Measurements from ENCODE around the gene ERC2.

Gene ERC2

DNA sequence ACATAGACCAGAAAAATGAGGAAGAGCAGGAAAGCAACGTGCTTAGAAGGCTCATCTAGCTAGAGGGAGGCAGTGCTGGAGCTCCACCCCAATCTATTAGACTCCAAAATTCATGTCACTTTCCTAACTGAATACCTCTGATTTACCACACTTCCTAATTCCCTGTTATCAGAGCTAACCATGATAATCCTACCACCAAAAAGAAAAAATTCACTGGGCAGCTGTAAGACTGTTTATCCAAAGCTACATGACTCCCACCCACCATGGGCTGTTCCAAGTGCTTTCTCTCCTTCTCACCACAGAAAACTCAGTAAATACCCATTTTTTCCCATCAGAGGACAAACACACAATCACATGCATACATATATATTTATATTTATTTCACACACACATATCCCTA, 501.7 kb downstream of the ERC2 start:
- no peak for DNase-seq

GRCh38 chr3:55965776-55966175, 502.5 kb downstream of the ERC2 start:
- DNase-seq, result no peak

DNA sequence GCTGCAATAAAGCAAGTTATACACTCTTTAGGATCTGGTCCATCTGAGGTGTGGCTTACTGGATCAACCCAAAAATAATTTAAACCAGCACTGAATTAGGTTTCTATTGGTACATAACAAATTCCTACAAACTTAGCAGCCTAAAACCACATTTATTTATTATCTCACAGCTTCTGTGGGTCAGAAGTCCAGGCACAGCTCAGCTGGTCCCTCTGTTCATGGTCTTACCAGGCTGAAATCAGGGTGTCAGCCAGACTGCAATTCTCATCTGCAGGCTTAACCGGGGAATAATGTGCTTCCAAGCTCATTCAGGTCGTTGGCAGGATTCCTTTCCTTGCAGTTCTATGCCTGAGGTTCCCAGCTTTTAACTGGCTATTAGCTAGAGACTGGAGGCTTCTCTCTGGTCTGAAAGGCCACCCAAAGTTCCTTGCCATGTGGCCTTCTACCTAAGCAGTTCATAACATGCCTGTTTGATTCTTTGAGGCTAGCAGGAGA, 503.7 kb downstream of the ERC2 start:
- DNase-seq, result no peak

DNA sequence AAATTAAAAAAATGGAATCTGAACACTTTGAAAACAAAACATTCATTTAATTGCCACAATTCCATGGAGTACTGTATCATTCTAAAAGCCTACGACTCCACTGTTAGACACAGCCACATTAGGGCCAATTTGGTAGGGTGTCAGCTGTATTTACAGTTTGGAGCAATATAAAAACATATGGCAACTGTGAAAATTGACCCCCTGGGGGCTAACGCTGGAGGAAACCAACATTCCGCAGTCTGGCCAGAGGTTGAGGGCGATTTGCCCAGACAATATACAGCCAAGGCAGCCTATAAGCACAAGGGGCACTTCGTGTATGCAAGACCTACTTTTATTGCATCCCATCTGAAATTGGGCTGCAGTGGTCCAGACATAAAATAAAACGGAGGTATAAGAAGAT, 504.7 kb downstream of the ERC2 start:
- DNase-seq, result no peak

DNA sequence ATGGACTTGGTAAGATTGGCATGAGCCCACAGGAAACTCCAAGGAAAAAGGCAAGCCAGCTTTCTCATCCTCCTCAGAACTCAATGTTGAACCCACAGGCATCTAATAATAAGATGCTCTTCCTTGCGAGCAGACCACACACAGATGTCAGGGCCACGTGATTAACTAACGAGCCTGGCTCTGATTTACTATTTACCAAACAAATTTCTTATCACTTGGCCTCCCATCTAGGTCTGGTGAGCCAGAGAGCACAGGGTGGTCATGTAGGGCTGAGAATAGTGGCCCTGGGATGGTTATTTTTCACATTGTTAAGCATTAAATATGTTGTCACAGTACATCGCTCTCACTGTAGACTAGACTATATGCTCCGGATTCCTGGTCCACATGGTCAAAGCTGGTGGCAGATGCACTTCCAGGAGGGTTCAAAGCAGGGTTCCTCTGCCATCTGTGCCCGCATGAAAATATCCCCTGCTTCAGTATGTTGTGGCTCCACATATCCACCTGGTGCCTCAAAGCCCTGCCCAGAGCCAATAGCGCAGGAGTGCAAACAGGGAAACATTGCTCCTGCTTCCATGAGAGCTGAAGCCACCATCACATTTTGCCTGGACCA, 508.7 kb downstream of the ERC2 start:
- no peak for DNase-seq

DNA sequence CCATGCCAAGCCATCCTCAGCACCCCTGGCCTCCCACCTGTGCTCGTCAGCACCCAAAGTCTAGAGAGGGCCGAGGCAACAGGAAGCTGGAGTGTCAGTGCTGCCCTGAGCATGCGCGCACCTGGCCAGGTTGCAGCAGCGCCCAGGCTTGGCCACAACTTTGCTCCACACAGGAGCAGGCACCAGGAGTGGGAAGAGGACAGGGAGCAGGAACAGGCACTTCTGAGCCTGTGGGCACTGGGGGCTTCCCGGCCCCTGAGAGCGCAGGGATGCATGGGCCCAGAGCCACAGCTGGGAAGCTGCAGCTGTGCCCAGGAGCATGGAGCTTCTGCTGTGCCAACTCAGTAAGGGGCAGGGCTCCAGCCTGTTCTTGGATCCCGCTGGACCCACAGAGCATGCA, 509.7 kb downstream of the ERC2 start:
- DNase-seq, result no peak

- no peak for DNase-seq
Measured at GRCh38 chr3:55955891-55956477, 512.3 kb downstream of the ERC2 start.

GRCh38 chr3:55951388-55951787, 516.9 kb downstream of the ERC2 start:
- no peak for DNase-seq

DNA sequence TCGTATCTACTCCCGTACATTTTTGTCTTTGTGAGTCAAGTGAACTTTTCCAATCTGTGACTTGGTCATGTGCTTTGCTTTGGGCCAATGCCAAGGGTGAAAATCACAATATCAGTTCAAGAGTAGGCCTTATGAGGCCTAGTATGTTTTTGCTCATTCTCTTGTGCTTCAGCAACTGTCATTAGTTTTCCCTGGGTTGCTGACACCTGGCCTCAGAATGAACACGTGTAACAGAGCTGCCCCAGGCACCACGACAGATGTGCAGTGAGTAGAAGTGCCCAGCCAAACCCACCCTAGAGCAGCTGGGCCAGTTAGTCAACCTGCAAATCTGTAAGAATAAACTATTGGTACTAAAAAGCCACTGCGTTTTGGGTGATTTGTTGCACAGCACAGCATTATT, 520.9 kb downstream of the ERC2 start:
- no peak for DNase-seq

GRCh38 chr3:55946574-55947160, 521.6 kb downstream of the ERC2 start:
- no peak for DNase-seq

DNA sequence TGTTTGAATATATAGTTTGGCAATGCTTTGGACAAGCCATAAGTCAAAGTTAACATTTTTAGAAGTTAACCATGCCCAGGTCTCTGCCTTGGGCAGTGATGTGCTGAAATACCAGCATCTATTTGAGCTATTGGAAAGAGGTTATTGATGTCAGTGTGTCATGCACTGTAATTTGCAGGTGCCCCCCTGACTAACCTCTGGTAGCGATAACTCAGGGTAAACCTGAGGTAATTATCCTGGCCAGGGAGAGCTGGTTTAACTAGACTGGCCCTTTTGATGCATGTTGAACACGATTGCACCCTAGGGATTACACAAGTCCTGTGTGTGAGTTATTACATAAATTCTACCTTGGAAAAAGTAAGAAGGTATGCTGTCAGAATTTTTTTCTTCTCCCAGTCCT, 525.4 kb downstream of the ERC2 start:
- DNase-seq, result no peak

GRCh38 chr3:55939287-55939686, 529.0 kb downstream of the ERC2 start:
- DNase-seq, result no peak

DNA sequence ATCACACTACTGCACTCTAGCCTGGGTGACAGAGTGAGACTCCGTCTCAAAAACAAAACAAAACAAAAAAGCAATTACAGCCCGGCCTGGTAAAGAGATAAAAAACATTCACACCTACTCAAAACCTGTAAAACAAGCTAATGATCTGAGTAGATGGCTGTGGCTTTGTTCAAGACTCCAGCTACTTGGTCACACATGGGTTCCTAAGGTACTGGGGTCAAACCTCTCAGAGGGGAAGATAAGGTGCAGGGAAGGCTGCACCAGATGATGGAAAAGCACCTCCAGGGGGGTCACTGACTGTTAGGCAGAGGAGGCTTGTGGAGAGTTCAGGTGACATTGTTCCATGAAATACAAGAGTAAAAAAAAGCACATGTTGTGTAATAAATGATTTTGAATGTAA, 531.0 kb downstream of the ERC2 start:
- no peak for DNase-seq

- DNase-seq, result no peak
Measured at GRCh38 chr3:55936549-55937052, 531.7 kb downstream of the ERC2 start.

- DNase-seq, result no peak
Measured at GRCh38 chr3:55935241-55935640, 533.0 kb downstream of the ERC2 start.

DNA sequence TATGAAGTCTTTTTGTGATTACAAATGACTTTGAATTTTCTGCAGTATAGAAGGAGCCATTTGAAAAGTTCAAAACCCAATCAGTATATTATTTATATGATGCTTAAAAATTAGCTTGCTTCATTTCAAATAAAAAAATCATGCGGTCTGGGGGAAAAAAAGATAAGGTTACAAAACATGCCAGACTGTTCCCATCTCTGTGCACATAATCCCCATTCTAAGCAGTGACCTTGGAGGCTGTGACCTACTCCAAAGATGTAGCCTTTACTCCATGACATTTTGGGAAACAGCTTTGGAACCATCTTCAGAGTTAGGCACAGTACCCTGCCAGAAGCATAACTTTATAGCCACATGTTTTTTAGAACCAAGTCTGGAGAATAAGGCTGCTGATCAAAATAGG, 533.5 kb downstream of the ERC2 start:
- no peak for DNase-seq

DNA sequence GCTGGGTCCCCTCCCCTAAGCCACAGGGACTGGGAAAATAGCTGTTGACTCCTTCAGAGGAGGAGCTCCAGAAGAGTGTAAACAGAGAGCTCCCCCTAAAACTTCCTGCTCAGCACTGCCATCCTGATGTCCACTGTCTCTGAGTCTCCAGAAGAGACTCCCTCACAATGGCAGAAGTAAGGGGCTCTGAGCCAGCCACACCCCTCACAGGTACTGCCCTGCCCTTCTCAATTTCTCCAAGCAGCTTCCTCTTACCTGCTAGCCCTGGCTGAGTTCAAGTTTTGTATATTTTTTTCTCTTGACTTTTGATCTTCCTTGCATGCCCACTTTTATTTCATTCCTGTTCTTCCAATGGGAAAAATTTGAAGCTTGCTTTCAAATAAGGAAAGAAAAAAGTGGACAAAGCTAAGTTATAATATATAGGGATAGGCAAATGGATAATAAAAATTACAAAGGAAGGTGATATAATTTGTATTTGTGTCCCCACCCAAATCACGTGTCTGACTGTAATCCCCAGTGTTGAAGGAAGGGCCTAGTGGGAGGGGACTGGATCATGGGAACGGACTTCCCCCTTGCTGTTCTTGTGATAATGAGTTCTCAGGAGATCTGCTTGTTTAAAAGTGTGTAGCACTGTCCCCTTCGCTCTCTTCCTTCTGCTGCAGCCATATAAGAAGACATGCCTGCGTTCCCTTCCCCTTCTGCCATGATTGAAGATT, 539.0 kb downstream of the ERC2 start:
- DNase-seq, result no peak

- no peak for DNase-seq
Measured at GRCh38 chr3:55923626-55924025, 544.6 kb downstream of the ERC2 start.

DNA sequence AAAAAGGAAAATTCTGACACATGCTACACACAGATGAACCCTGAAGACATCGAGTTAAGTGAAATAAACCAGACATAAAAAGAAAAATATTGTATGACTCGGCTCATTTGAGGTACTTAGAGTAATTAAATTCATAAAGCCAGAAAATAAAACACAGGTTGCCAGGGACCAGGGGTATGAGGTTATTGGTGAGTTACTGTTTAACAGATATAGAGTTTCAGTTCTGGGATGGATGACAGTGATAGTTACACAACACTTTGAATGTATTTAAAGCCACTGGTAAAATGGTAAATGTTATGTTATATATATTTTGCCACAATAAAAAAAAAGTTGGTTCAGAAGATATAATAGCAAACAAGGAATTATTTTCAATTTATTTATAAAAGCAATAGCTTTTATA, 545.1 kb downstream of the ERC2 start:
- DNase-seq, result no peak

GRCh38 chr3:55912880-55913279, 555.4 kb downstream of the ERC2 start:
- no peak for DNase-seq

- no peak for DNase-seq
Measured at GRCh38 chr3:55911266-55911665, 557.0 kb downstream of the ERC2 start.

- no peak for DNase-seq
Measured at GRCh38 chr3:55910543-55910942, 557.7 kb downstream of the ERC2 start.

DNA sequence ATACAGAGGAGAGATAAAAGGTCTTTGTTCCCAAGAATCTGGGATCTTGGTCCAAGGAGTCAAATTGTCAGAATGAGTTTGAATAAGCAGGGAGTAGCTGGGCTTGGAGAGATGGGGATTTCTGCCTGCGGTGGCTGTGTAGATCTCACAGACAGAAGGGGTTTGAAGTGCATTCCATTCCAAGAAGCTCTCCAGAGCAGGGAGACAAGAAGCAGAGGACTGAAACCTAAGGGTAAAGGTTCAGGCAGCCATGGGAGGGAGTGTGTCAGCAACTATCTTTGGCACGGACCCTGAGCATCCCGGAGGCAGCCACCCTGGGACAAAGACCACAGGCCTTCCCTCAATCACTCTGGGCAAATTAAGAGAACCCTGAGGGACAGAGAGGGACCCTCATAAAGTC, 558.9 kb downstream of the ERC2 start:
- DNase-seq, result no peak

GRCh38 chr3:55907616-55908015, 560.7 kb downstream of the ERC2 start:
- no peak for DNase-seq
